Right ventricle myocardium inferior (tissue), 1 donor: Measurements from ENCODE around the gene ASPG. TPM values are rescaled to one million over a fixed set of nuclear protein-coding genes. Genes with fewer than 3 reads are reported as not detected.
A peak's percentile ranks its signal among the peaks of the same experiment; 100 is the strongest.

Experiments used
- ATAC-seq: fragments of 200-7000 bp; cut with Tn5 transposase; one replicate; pipeline ENCODE4 v1.9.1; 2020; ENCODE audit warnings: mild to moderate bottlenecking, moderate library complexity
- DNase-seq: peaks from one replicate; pipeline ENCODE4 v3.0.0; 2021; ENCODE audit errors: missing footprints
- intact Hi-C: fragments of 100-400 bp; cut with DNase I; formaldehyde crosslinking; loops from one replicate; pipeline ENCODE4 v1.11.0; 2022
- total RNA-seq: library from RNA; stranded (reverse); fragmentation: NEBNext Ultra II Directional; extraction: Animal tissue kit (Norgen Biotek cat#: 25700); gene quantifications from one replicate; pipeline ENCODE4 v1.2.1, GENCODE V29; 2021
- donor health status: DM: no; HTN: yes; CAD: no; lungs with severe emphysema.

Gene ASPG
- total RNA-seq, 1 donor from 2014 or later, result 27.5 TPM

- DNase-seq, result no peak
- no peak for ATAC-seq
- intact Hi-C loops, result no loop called here
Observed at GRCh38 chr14:104126753-104127152, 41.3 kb downstream of the ASPG start.

GRCh38 chr14:104128981-104129380, 43.5 kb downstream of the ASPG start:
- intact Hi-C loops, result no loop called here
- peak; percentile 5 for DNase-seq
- no peak for ATAC-seq

- no peak for ATAC-seq
- DNase-seq, result no peak
- intact Hi-C loops, result no loop called here
Observed at GRCh38 chr14:104129556-104129955, 44.1 kb downstream of the ASPG start.

GRCh38 chr14:104130974-104131651, 45.6 kb downstream of the ASPG start:
- DNase-seq, result peak; percentile 77
- intact Hi-C loops, result loop anchor here (1.0 kb wide), 1 partner anchor 53 kb away; no protein-coding TSS in a partner anchor
- peak; percentile 83 for ATAC-seq

- peak; percentile 21 for DNase-seq
- intact Hi-C loops, result loop anchor here (1.0 kb wide), 1 partner anchor 54 kb away; no protein-coding TSS in a partner anchor
- ATAC-seq, result no peak
Observed at GRCh38 chr14:104131968-104132732, 46.6 kb downstream of the ASPG start.

- no peak for DNase-seq
- ATAC-seq, result no peak
- intact Hi-C loops, result no loop called here
Observed at GRCh38 chr14:104132981-104133380, 47.5 kb downstream of the ASPG start.

GRCh38 chr14:104133496-104133895, 48.0 kb downstream of the ASPG start:
- intact Hi-C loops, result no loop called here
- peak; percentile 50 for DNase-seq
- no peak for ATAC-seq

GRCh38 chr14:104134061-104134965, 48.8 kb downstream of the ASPG start:
- ATAC-seq (no peak), DNase-seq (peak; percentile 57)
- intact Hi-C loops, result no loop called here

- ATAC-seq (no peak), DNase-seq (peak; percentile 45)
- intact Hi-C loops, result loop anchor here (5.0 kb wide), 2 partner anchors 207 to 507 kb away; no protein-coding TSS in a partner anchor
Observed at GRCh38 chr14:104135121-104135903, 49.8 kb downstream of the ASPG start.

GRCh38 chr14:104135904-104136471, 50.5 kb downstream of the ASPG start:
- no peak for DNase-seq
- intact Hi-C loops, result loop anchor here (5.0 kb wide), 2 partner anchors 206 to 506 kb away; no protein-coding TSS in a partner anchor
- no peak for ATAC-seq

GRCh38 chr14:104136472-104137296, 51.2 kb downstream of the ASPG start:
- peak; percentile 61 for DNase-seq
- no peak for ATAC-seq
- intact Hi-C loops, result loop anchor here (1.0 to 5.0 kb wide), 5 partner anchors 88 to 506 kb away; no protein-coding TSS in a partner anchor

GRCh38 chr14:104137297-104138097, 52.0 kb downstream of the ASPG start:
- peak; percentile 88 for ATAC-seq
- intact Hi-C loops, result loop anchor here (1.0 to 5.0 kb wide), 6 partner anchors 47 to 505 kb away; no protein-coding TSS in a partner anchor
- DNase-seq, result peak; percentile 79

- intact Hi-C loops, result loop anchor here (2.0 to 5.0 kb wide), 3 partner anchors 47 to 504 kb away; no protein-coding TSS in a partner anchor
- peak; percentile 72 for DNase-seq
Observed at GRCh38 chr14:104138098-104138717, 52.7 kb downstream of the ASPG start, which contains the start of gene KIF26A. TSS of gene KIF26A (plus strand) at chr14:104138587. CDS start at chr14:104138723, 136 bp downstream.

GRCh38 chr14:104138718-104139459, 53.4 kb downstream of the ASPG start:
- DNase-seq (peak; percentile 44), ATAC-seq (no peak)
- intact Hi-C loops, result loop anchor here (2.0 to 5.0 kb wide), 3 partner anchors 46 to 503 kb away; no protein-coding TSS in a partner anchor

More at GRCh38 chr14:104138098-104138717, 52.7 kb downstream of the ASPG start, which contains the start of gene KIF26A:
- ATAC-seq, result peak; percentile 48
